Measurements from ENCODE around the gene POPDC3. TPM values are rescaled to one million over a fixed set of nuclear protein-coding genes. Genes with fewer than 3 reads are reported as not detected.

Gene POPDC3
- total and polyA plus RNA-seq, 7 donors, result 0.32 to 3.5 (median 0.71) TPM; not detected in 2

GRCh38 chr6:105193647-105194046 lies 13.8 kb upstream of the POPDC3 start:
- no peaks in the 10 kb centered on the region for H3K27me3 ChIP-seq
- no peak for DNase-seq
- 68 to 81% methylated on average over 1 of the region's 1 CpG for WGBS, 2 donors
- intact Hi-C loops (cut with DNase I), result no loop called here
- TF ChIP-seq POLR2AphosphoS5 (IDR thresholded peaks at IDR 0.05), result no peak
- H3K36me3 ChIP-seq, result no peaks in the 10 kb centered on the region
- H3K4me1 ChIP-seq, result no peaks in the 10 kb centered on the region
- H3K27ac ChIP-seq, result no peak overlapping the region
- H3K9me3 ChIP-seq, result no peaks in the 10 kb centered on the region
- H3K4me3 ChIP-seq, result no peak overlapping the region

GRCh38 chr6:105192707-105193465 lies 13.1 kb upstream of the POPDC3 start:
- Histone ChIP-seq H3K27me3 (no peaks in the 10 kb centered on the region), H3K36me3 (no peaks in the 10 kb centered on the region), H3K9me3 (no peaks in the 10 kb centered on the region), H3K27ac (no peak overlapping the region), H3K4me1 (no peaks in the 10 kb centered on the region), H3K4me3 (no peak overlapping the region)
- DNase-seq, result no peak
- WGBS, 2 donors, result 74 to 79% methylated on average over 7 of the region's 7 CpGs
- intact Hi-C loops (cut with DNase I), result no loop called here
- TF ChIP-seq POLR2A (IDR thresholded peaks at IDR 0.05), result no peak
- TF ChIP-seq POLR2AphosphoS5 (IDR thresholded peaks at IDR 0.05), result no peak

GRCh38 chr6:105191351-105191750 lies 11.5 kb upstream of the POPDC3 start:
- DNase-seq, result no peak
- H3K9me3 ChIP-seq, result no peaks in the 10 kb centered on the region
- no peak for TF ChIP-seq CTCF (IDR thresholded peaks at IDR 0.05)
- TF ChIP-seq POLR2A (IDR thresholded peaks at IDR 0.05), result no peak
- TF ChIP-seq EP300 (IDR thresholded peaks at IDR 0.05), result no peak
- TF ChIP-seq POLR2AphosphoS5 (IDR thresholded peaks at IDR 0.05), result no peak
- H3K4me1 ChIP-seq, result no peaks in the 10 kb centered on the region
- H3K36me3 ChIP-seq, result no peaks in the 10 kb centered on the region
- no peak overlapping the region for H3K4me3 ChIP-seq
- no peaks in the 10 kb centered on the region for H3K27me3 ChIP-seq
- 93 to 100% methylated on average over 1 of the region's 1 CpG for WGBS, 2 donors
- no peak overlapping the region for H3K27ac ChIP-seq
- intact Hi-C loops (cut with DNase I), result no loop called here

- H3K9me3 ChIP-seq, result no peaks in the 10 kb centered on the region
- no peak for DNase-seq
- 77 to 87% methylated on average over 10 of the region's 10 CpGs for WGBS, 2 donors
- no peaks in the 10 kb centered on the region for H3K4me1 ChIP-seq
- no peak for TF ChIP-seq POLR2A (IDR thresholded peaks at IDR 0.05)
- no peak for TF ChIP-seq POLR2AphosphoS5 (IDR thresholded peaks at IDR 0.05)
- no peak for TF ChIP-seq EP300 (IDR thresholded peaks at IDR 0.05)
- TF ChIP-seq CTCF (IDR thresholded peaks at IDR 0.05), result no peak
- no peak overlapping the region for H3K27ac ChIP-seq
- H3K27me3 ChIP-seq, result no peaks in the 10 kb centered on the region
- H3K4me3 ChIP-seq, result no peak overlapping the region
- intact Hi-C loops (cut with DNase I), result no loop called here
- H3K36me3 ChIP-seq, result no peaks in the 10 kb centered on the region
Measured at GRCh38 chr6:105189026-105189820, 9.4 kb upstream of the POPDC3 start.

GRCh38 chr6:105188251-105188650 lies 8.4 kb upstream of the POPDC3 start:
- H3K27ac ChIP-seq, result no peak overlapping the region
- TF ChIP-seq POLR2AphosphoS5 (IDR thresholded peaks at IDR 0.05) (no peak), EP300 (IDR thresholded peaks at IDR 0.05) (no peak), CTCF (IDR thresholded peaks at IDR 0.05) (no peak), POLR2A (IDR thresholded peaks at IDR 0.05) (no peak)
- H3K4me1 ChIP-seq, result no peaks in the 10 kb centered on the region
- H3K36me3 ChIP-seq, result no peaks in the 10 kb centered on the region
- no peaks in the 10 kb centered on the region for H3K27me3 ChIP-seq
- no peak for DNase-seq
- intact Hi-C loops (cut with DNase I), result no loop called here
- no peak overlapping the region for H3K4me3 ChIP-seq
- H3K9me3 ChIP-seq, result no peaks in the 10 kb centered on the region
- 92 to 93% methylated on average over 2 of the region's 2 CpGs for WGBS, 2 donors
